ENCODE measurements around the gene SLC17A2. TPM values are rescaled to one million over a fixed set of nuclear protein-coding genes. Genes with fewer than 3 reads are reported as not detected.
A peak's percentile ranks its signal among the peaks of the same experiment; 100 is the strongest.

Gene SLC17A2, protein sequence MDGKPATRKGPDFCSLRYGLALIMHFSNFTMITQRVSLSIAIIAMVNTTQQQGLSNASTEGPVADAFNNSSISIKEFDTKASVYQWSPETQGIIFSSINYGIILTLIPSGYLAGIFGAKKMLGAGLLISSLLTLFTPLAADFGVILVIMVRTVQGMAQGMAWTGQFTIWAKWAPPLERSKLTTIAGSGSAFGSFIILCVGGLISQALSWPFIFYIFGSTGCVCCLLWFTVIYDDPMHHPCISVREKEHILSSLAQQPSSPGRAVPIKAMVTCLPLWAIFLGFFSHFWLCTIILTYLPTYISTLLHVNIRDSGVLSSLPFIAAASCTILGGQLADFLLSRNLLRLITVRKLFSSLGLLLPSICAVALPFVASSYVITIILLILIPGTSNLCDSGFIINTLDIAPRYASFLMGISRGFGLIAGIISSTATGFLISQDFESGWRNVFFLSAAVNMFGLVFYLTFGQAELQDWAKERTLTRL
- total RNA-seq = 10 to 100 TPM; 23.3 to 40.7 (median 33.4) TPM
- long read RNA-seq, partial matches to known transcripts = 1 of 3 reads
- long read RNA-seq, other reads (novel, unspliced or antisense) = 2 of 3 reads

DNA sequence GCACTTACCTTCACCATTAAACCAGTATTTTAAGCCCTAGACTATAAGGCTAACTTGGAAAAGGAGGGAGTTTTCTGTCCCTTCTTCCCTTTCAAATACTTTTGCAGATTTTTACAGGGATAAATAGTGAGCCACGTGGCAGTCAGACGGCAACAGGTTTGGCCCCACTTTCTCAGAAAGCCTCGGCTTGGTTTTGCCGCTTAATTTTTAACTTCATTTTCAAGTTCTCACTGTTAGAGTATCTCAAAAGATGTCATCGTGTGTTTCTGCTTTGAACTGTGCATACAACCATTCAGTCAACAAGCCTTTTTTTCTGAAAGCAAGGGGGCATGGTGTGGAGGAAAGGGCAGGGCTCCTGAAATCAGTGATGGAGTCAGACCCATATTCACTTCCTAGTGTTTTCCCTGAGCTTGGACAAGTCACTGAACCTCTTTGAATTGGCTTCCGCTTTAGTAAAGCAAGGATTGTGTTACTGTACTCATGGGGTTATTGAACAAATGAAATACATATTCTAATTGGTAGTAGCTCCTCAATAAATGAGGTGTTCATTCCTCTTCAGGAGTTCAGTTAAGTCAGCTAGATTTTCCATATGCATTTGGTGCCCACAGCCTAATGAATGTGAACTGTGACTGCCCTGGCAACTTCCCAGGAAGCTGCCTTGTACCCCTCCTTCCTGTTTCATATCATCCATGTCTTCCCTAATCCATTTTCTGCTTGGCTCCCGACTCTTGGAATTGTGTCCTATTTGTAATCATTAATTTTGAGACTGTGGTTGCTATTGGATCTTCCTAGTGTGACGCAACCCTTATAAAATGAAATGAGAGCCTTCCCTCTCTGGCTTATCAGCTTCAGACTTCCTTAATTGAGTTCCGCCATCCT lies at the start of gene SLC17A2:
TSS of gene SLC17A2 (minus strand) at position 160 of the 879 bp plus-strand sequence. CDS start 4,895 bp downstream, outside the sequence.
- 18% methylated on average over 9 of the region's 9 CpGs for WGBS (ENCODE audit: insufficient coverage, low coverage, low lambda C conversion rate, missing lambda C conversion rate)
- ATAC-seq = peak; percentile 52 to 74 (median 66)

DNA sequence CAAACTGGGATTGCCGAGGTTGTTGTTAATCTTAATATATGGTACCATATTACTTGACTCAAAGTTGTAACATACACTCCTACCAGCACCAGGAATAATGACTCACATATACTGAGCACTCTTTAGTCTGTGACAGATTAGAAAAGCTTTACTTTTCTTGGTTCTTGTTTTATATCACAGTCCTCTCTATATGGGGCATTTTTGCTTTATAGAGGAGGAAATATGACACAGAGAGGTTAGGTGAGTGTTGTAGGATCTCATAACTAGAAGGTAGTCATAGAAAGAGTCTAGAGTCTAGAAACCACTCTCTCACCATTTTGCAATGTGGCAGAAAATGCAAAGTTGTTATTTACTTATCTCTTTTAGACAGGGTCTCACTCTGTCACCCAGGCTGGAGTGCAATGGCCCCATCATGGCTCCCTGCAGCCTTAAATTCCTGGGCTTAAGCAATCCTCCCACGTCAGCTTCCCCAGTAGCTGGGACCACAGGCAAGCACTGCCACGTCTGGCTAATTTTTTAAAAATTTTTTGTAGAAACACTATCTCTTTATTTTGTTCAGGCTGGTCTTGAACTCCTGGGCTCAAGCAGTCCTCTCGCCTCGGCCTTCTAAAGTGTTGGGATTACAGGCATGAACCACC lies 45.6 kb upstream of the SLC17A2 start:
- ATAC-seq (no peak), DNase-seq (no peak)
- 83% methylated on average over 5 of the region's 5 CpGs for WGBS (ENCODE audit: insufficient coverage, low coverage, low lambda C conversion rate, missing lambda C conversion rate)
- H3K27ac ChIP-seq = no peak overlapping the region
- no peaks in the 10 kb centered on the region for H3K27me3 ChIP-seq
- no peak overlapping the region for H3K4me3 ChIP-seq
- peaks cover 0 to 16% (median 5%) of the 10 kb centered on the region in 4 donors for H3K4me1 ChIP-seq
- peaks cover 8 to 78% (median 40%) of the 10 kb centered on the region in 4 donors for H3K36me3 ChIP-seq
- intact Hi-C loops (cut with DNase I) = no loop called here
- no peaks in the 10 kb centered on the region for H3K9me3 ChIP-seq
- TF ChIP-seq POLR2A (IDR thresholded peaks at IDR 0.05) = no peak
- TF ChIP-seq, protein P1, sequence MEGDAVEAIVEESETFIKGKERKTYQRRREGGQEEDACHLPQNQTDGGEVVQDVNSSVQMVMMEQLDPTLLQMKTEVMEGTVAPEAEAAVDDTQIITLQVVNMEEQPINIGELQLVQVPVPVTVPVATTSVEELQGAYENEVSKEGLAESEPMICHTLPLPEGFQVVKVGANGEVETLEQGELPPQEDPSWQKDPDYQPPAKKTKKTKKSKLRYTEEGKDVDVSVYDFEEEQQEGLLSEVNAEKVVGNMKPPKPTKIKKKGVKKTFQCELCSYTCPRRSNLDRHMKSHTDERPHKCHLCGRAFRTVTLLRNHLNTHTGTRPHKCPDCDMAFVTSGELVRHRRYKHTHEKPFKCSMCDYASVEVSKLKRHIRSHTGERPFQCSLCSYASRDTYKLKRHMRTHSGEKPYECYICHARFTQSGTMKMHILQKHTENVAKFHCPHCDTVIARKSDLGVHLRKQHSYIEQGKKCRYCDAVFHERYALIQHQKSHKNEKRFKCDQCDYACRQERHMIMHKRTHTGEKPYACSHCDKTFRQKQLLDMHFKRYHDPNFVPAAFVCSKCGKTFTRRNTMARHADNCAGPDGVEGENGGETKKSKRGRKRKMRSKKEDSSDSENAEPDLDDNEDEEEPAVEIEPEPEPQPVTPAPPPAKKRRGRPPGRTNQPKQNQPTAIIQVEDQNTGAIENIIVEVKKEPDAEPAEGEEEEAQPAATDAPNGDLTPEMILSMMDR (IDR thresholded peaks at IDR 0.05) = no peak

More for the DNA sequence above, at the start of gene SLC17A2:
- Histone ChIP-seq H3K4me1 (peaks cover 0 to 33% (median 3%) of the 10 kb centered on the region in 4 donors), H3K4me3 (peak within 1 kb of the TSS; percentile 19 to 49 (median 47)), H3K27me3 (no peaks in the 10 kb centered on the region), H3K9me3 (no peaks in the 10 kb centered on the region), H3K36me3 (no peaks in the 10 kb centered on the region), H3K27ac (peak within 1 kb of the TSS; percentile 89 to 91 (median 91))
- peak in 2 of 3 donors; percentile 40 to 63 for DNase-seq
- TF ChIP-seq, protein P1 (IDR thresholded peaks at IDR 0.05) = no peak
- peak; percentile 86 for TF ChIP-seq POLR2A (IDR thresholded peaks at IDR 0.05)
- intact Hi-C loops (cut with DNase I) = no loop called here

DNA sequence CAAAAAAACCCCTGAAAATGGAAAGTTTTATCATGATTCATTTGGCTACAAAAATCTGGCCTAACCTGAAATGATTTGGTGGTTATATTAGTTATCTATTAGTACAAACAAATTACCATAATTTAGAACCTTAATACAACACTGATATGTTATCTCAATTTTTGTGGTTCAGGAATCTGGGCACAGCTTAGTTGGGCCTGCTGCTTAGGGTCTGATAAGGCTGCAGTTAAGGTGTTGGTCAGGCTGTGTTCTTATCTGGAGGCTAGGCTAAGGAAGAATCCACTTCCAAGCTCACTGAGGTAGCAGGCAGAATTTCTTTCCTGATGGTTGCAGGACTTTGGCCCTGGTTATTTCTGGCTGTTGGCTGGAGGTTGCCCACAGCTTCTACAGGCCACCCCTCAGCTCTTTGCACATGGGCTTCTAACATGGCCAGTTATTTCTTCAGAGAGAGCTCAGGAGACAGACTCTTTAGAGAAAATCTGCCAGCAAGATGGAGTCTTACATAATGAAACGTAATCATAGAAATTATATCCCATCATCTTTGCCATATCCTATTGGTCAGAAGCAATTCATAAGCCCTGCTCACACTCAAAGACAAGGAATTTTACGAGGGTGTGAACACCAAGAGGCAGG lies 43.5 kb upstream of the SLC17A2 start:
- TF ChIP-seq POLR2A (IDR thresholded peaks at IDR 0.05) = no peak
- no peak overlapping the region for H3K27ac ChIP-seq
- H3K4me1 ChIP-seq = peaks cover 0 to 26% (median 8%) of the 10 kb centered on the region in 4 donors
- no peak for DNase-seq
- ATAC-seq = no peak
- no peak overlapping the region for H3K4me3 ChIP-seq
- peaks cover 7 to 82% (median 40%) of the 10 kb centered on the region in 4 donors for H3K36me3 ChIP-seq
- intact Hi-C loops (cut with DNase I) = no loop called here
- no peaks in the 10 kb centered on the region for H3K9me3 ChIP-seq
- WGBS (ENCODE audit: insufficient coverage, low coverage, low lambda C conversion rate, missing lambda C conversion rate) = 100% methylated on average over 2 of the region's 2 CpGs
- H3K27me3 ChIP-seq = no peaks in the 10 kb centered on the region

DNA sequence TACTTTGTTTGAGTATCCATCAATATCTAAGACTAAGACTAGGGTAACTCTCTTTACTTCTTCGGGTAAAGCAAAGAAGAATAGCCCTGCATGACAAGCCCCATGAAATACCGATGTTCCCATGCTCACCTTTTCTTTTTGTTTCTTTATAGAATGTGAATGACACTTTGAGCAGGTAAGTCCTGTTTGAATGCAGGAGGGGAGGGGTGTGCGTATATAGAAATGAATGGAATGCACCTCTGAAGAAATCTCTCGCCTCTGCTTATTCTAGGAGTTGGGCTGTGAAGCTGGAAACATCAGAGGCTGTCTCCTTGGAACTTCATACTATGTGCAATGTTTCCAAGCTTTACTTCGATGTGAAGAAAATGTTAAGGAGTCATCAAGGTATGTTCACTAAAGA lies 42.4 kb upstream of the SLC17A2 start:
- Histone ChIP-seq H3K27ac (no peak overlapping the region), H3K27me3 (no peaks in the 10 kb centered on the region), H3K36me3 (peaks cover 7 to 71% (median 37%) of the 10 kb centered on the region in 4 donors), H3K9me3 (no peaks in the 10 kb centered on the region), H3K4me1 (peaks cover 0 to 37% (median 12%) of the 10 kb centered on the region in 4 donors), H3K4me3 (no peak overlapping the region)
- ATAC-seq (no peak), DNase-seq (no peak)
- TF ChIP-seq, protein P1 (IDR thresholded peaks at IDR 0.05) = no peak
- TF ChIP-seq POLR2A (IDR thresholded peaks at IDR 0.05) = no peak
- WGBS (ENCODE audit: insufficient coverage, low coverage, low lambda C conversion rate, missing lambda C conversion rate) = 88% methylated on average over 5 of the region's 5 CpGs
- intact Hi-C loops (cut with DNase I) = no loop called here
